ENCODE data around the gene FOXN1. TPM values are rescaled to one million over a fixed set of nuclear protein-coding genes. Genes with fewer than 3 reads are reported as not detected.
"Not testable (repeated sequence)": the region's sequence is repeated elsewhere in the genome, so short reads cannot be mapped to it uniquely, and the experiment has no call there.

Gene FOXN1
- polyA plus RNA-seq, 4 donors = 0.16 to 0.85 (median 0.58) TPM

GRCh38 chr17:28572259-28573039 is 66.3 kb downstream of the FOXN1 start:
- no peak for DNase-seq (ENCODE audit: low read depth in 4 of 4, low spot score in 3 of 4)

GRCh38 chr17:28573040-28573380 is 66.9 kb downstream of the FOXN1 start:
- DNase-seq (ENCODE audit: low read depth in 4 of 4, low spot score in 3 of 4) = no peak

GRCh38 chr17:28573521-28573920 is 67.4 kb downstream of the FOXN1 start:
- no peak for DNase-seq (ENCODE audit: low read depth in 4 of 4, low spot score in 3 of 4)

- no peak for DNase-seq (ENCODE audit: low read depth in 4 of 4, low spot score in 3 of 4)
These were observed 67.9 kb downstream of the FOXN1 start for GRCh38 chr17:28573966-28574480.

- no peak for DNase-seq (ENCODE audit: low read depth in 4 of 4, low spot score in 3 of 4)
These were observed 68.4 kb downstream of the FOXN1 start for GRCh38 chr17:28574526-28574925.

- DNase-seq (ENCODE audit: low read depth in 4 of 4, low spot score in 3 of 4) = no peak
These were observed 69.1 kb downstream of the FOXN1 start for GRCh38 chr17:28575126-28575795.

GRCh38 chr17:28576016-28576415 is 69.9 kb downstream of the FOXN1 start:
- not testable (repeated sequence) for DNase-seq (ENCODE audit: low read depth in 4 of 4, low spot score in 3 of 4)

GRCh38 chr17:28576758-28577465 is 70.8 kb downstream of the FOXN1 start, which contains the start of gene ALDOC:
Gene ALDOC, minus strand, starts transcription at chr17:28576895. Its CDS starts 1,363 bp downstream, at chr17:28575532.
- DNase-seq (ENCODE audit: low read depth in 4 of 4, low spot score in 3 of 4) = peak in 2 of 4 donors; percentile 75 to 84

GRCh38 chr17:28577466-28577824 is 71.3 kb downstream of the FOXN1 start:
- DNase-seq (ENCODE audit: low read depth in 4 of 4, low spot score in 3 of 4) = no peak

GRCh38 chr17:28578246-28579195 is 72.4 kb downstream of the FOXN1 start:
- no peak for DNase-seq (ENCODE audit: low read depth in 4 of 4, low spot score in 3 of 4)

- DNase-seq (ENCODE audit: low read depth in 4 of 4, low spot score in 3 of 4) = no peak
These were observed 73.4 kb downstream of the FOXN1 start for GRCh38 chr17:28579526-28579925.

GRCh38 chr17:28580959-28581358 is 74.8 kb downstream of the FOXN1 start:
- no peak for DNase-seq (ENCODE audit: low read depth in 4 of 4, low spot score in 3 of 4)

- no peak for DNase-seq (ENCODE audit: low read depth in 4 of 4, low spot score in 3 of 4)
These were observed 76.4 kb downstream of the FOXN1 start for GRCh38 chr17:28582513-28582912.

GRCh38 chr17:28584434-28584833 is 78.3 kb downstream of the FOXN1 start:
- no peak for DNase-seq (ENCODE audit: low read depth in 4 of 4, low spot score in 3 of 4)

- no peak for DNase-seq (ENCODE audit: low read depth in 4 of 4, low spot score in 3 of 4)
These were observed 79.7 kb downstream of the FOXN1 start for GRCh38 chr17:28585851-28586250.

Other genes starting within 250 kb of the FOXN1 start
- 10 to 100 TPM; 41.5 to 66.6 (median 56.6) TPM for gene TMEM97, start 187.1 kb upstream of the FOXN1 start, polyA plus RNA-seq (ENCODE audit: insufficient read length in 4 of 4)
- 10 to 100 TPM; 52.8 to 67.3 (median 59.4) TPM for gene IFT20, start 170.9 kb upstream of the FOXN1 start, polyA plus RNA-seq (ENCODE audit: insufficient read length in 4 of 4)
- 10 to 100 TPM; 32.4 to 47.3 (median 39.4) TPM for gene TNFAIP1, start 170.6 kb upstream of the FOXN1 start, polyA plus RNA-seq (ENCODE audit: insufficient read length in 4 of 4)
- gene POLDIP2, start 148.8 kb upstream of the FOXN1 start, polyA plus RNA-seq (ENCODE audit: insufficient read length in 4 of 4) = 10 to 100 TPM; 63.1 to 94.1 (median 88.9) TPM
- gene SEBOX, start 141.1 kb upstream of the FOXN1 start, polyA plus RNA-seq (ENCODE audit: insufficient read length in 4 of 4) = not detected
- gene VTN, start 136.0 kb upstream of the FOXN1 start, polyA plus RNA-seq (ENCODE audit: insufficient read length in 4 of 4) = 10 to 100 TPM in 3 of 4 donors, 1 to 10 TPM in 1; 5.7 to 18.2 (median 14.4) TPM
- 10 to 100 TPM; 10.4 to 16.2 (median 12.7) TPM for gene SARM1, start 134.7 kb upstream of the FOXN1 start, polyA plus RNA-seq (ENCODE audit: insufficient read length in 4 of 4)
- 10 to 100 TPM; 13.3 to 17.5 (median 15.0) TPM for gene SLC46A1, start 100.1 kb upstream of the FOXN1 start, polyA plus RNA-seq (ENCODE audit: insufficient read length in 4 of 4)
- gene SLC13A2, start 32.7 kb upstream of the FOXN1 start, polyA plus RNA-seq (ENCODE audit: insufficient read length in 4 of 4) = 10 to 100 TPM in 2 of 4 donors, 1 to 10 TPM in 1, under 1 TPM in 1; 0.30 to 13.9 (median 7.6) TPM
- 10 to 100 TPM; 31.9 to 70.4 (median 51.6) TPM for gene UNC119, start 46.3 kb downstream of the FOXN1 start, polyA plus RNA-seq (ENCODE audit: insufficient read length in 4 of 4)
- 10 to 100 TPM; 37.5 to 99.7 (median 96.4) TPM for gene PIGS, start 65.2 kb downstream of the FOXN1 start, polyA plus RNA-seq (ENCODE audit: insufficient read length in 4 of 4)
- gene ALDOC, start 70.5 kb downstream of the FOXN1 start, polyA plus RNA-seq (ENCODE audit: insufficient read length in 4 of 4) = 10 to 100 TPM in 3 of 4 donors, 1 to 10 TPM in 1; 6.1 to 30.3 (median 18.6) TPM
- gene SPAG5, start 92.7 kb downstream of the FOXN1 start, polyA plus RNA-seq (ENCODE audit: insufficient read length in 4 of 4) = 10 to 100 TPM; 33.2 to 60.6 (median 51.5) TPM
- gene RSKR, start 107.8 kb downstream of the FOXN1 start, polyA plus RNA-seq (ENCODE audit: insufficient read length in 4 of 4) = 10 to 100 TPM in 3 of 4 donors, 1 to 10 TPM in 1; 9.2 to 29.4 (median 15.1) TPM
- 10 to 100 TPM; 63.3 to 95.4 (median 82.0) TPM for gene BLTP2, start 138.8 kb downstream of the FOXN1 start, polyA plus RNA-seq (ENCODE audit: insufficient read length in 4 of 4)
- 10 to 100 TPM; 71.7 to 81.6 (median 78.3) TPM for gene SDF2, start 155.6 kb downstream of the FOXN1 start, polyA plus RNA-seq (ENCODE audit: insufficient read length in 4 of 4)
- gene SUPT6H, start 155.9 kb downstream of the FOXN1 start, polyA plus RNA-seq (ENCODE audit: insufficient read length in 4 of 4) = 10 to 100 TPM; 54.9 to 73.2 (median 68.1) TPM
- gene PROCA1, start 205.5 kb downstream of the FOXN1 start, polyA plus RNA-seq (ENCODE audit: insufficient read length in 4 of 4) = 1 to 10 TPM; 4.5 to 7.8 (median 7.3) TPM
- gene RAB34, start 211.5 kb downstream of the FOXN1 start, polyA plus RNA-seq (ENCODE audit: insufficient read length in 4 of 4) = 100 to 1,000 TPM; 179 to 191 (median 185) TPM
- 1,000 to 10,000 TPM in 2 of 4 donors, 100 to 1,000 TPM in 2; 896 to 1,307 (median 1,003) TPM for gene RPL23A, start 213.6 kb downstream of the FOXN1 start, polyA plus RNA-seq (ENCODE audit: insufficient read length in 4 of 4)
- 10 to 100 TPM in 3 of 4 donors, 1 to 10 TPM in 1; 2.9 to 18.8 (median 16.3) TPM for gene TLCD1, start 219.9 kb downstream of the FOXN1 start, polyA plus RNA-seq (ENCODE audit: insufficient read length in 4 of 4)
- gene NEK8, start 222.4 kb downstream of the FOXN1 start, polyA plus RNA-seq (ENCODE audit: insufficient read length in 4 of 4) = 10 to 100 TPM in 1 of 4 donors, 1 to 10 TPM in 3; 2.8 to 13.2 (median 7.2) TPM
- gene TRAF4, start 237.7 kb downstream of the FOXN1 start, polyA plus RNA-seq (ENCODE audit: insufficient read length in 4 of 4) = 100 to 1,000 TPM in 3 of 4 donors, 10 to 100 TPM in 1; 72.1 to 163 (median 109) TPM